HT-29 (cell line): Measurements from ENCODE around the gene DYNC2LI1. TPM values are rescaled to one million over a fixed set of nuclear protein-coding genes. Genes with fewer than 3 reads are reported as not detected.

Experiments
- DNase-seq: peaks from one replicate; pipeline ENCODE4 v3.0.0-alpha.2; 2015; ENCODE audit warnings: low spot score
- small RNA-seq: library from RNA; depleted of rRNA; stranded (forward); fragments of <200 nt; gene quantifications from one replicate; pipeline ENCODE3, GENCODE V24; 2014
- total RNA-seq: library from RNA; depleted of rRNA; stranded (reverse); fragments of >200 nt; shearing (Covaris generic); gene quantifications from 2 replicates; pipeline ENCODE4 v1.2.3, GENCODE V29; 2014; rRNA removed

DYNC2LI1 gene
- total RNA-seq, 1 experiment from 2014 or later = 9.7 TPM

DNA sequence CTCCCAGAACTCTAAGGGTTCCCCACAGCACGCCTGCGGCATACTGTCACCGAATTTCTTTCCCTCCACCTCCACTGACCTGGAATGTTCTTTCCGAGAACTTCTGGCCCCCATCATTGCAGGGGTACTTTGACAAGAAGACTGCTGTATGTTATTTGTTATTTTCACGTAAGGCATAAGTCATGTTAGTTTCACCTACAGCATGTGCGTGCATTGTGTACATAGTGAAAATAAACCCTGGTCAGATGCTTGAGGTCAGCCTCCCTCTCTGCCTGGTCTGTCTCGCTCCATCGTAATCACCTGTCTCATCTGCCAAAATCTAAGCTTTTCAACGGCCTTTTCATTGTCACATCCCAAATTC is 69.0 kb downstream of the DYNC2LI1 start:
- no peak for DNase-seq

GRCh38 chr2:43845181-43845580 is 71.3 kb downstream of the DYNC2LI1 start:
- DNase-seq = no peak

DNA sequence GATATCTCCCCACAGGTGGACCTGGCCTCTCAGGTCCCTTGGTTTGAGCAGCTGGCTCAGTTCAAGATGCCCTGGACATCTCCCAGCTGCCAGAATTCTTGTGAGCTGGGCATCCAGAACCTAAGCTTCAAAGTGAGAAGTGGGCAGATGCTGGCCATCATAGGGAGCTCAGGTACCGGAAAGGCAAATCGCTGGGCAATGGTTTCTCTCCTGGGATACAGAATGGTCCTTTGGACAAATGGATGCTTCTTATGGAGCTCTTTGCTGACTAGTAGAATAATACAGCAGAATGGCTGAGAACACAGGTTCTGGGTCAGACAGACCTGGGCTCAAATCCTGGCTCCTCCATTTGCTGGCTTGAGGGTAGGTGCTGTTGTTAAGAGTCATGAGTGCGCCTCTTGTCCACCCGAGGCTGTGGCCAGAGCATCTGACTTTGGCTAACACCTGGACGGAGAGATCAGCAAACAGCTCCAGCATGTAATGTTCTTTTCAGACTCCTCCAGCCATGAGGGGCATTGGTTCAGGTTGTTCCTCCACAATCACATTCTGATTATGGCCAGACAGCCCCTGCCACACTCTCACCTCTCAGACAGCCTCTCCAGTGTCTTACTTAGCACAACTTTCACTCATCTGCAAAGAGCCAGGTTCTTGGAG is 72.4 kb downstream of the DYNC2LI1 start:
- DNase-seq = no peak

GRCh38 chr2:43848214-43848613 is 74.4 kb downstream of the DYNC2LI1 start:
- peak; percentile 3 for DNase-seq

- DNase-seq = no peak
These were observed 77.5 kb downstream of the DYNC2LI1 start for GRCh38 chr2:43851011-43851980.

DNA sequence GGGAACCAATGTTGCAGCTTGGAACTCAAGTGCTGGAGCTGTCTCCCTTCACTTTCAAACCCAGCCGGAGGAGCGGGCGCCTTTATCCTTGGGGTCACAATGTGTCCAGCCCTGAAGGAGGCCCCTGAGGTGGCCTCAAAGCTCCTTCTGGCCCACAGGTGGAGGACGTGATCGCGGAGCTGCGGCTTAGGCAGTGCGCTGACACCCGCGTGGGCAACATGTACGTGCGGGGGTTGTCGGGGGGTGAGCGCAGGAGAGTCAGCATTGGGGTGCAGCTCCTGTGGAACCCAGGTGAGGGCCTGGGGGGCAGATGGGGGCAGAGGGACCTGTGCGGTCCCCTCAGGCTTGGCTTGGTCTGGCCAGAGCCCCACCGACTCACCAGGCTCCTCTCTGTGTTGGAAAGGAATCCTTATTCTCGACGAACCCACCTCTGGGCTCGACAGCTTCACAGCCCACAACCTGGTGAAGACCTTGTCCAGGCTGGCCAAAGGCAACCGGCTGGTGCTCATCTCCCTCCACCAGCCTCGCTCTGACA is 78.4 kb downstream of the DYNC2LI1 start:
- DNase-seq = no peak

GRCh38 chr2:43853141-43854081 is 79.6 kb downstream of the DYNC2LI1 start:
- no peak for DNase-seq

GRCh38 chr2:43854671-43855070 is 80.8 kb downstream of the DYNC2LI1 start:
- no peak for DNase-seq

DNA sequence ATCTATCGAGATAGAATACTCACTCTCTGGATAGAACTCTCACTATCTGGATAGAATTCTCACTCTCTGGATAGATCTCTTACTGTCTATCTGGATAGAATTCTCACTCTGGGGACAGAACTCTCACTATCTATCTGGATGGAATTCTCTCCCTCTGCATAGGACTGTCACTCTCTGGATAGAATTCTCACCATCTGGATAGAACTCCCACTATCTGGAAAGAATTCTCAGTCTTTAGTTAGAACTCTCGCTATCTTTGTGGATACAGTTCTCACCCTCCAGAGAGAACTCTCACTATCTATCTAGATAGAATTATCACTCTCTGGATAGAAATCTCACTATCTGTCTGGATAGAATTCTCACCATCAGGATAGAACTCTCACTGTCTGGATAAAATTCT is 81.5 kb downstream of the DYNC2LI1 start:
- DNase-seq = no peak

Small RNAs within 50 kb of the gene (small RNA-seq; reads per million reads assigned to genes)
- gene RN7SKP66 = not detected

Other genes starting within 250 kb of the DYNC2LI1 start
- 22.0 and 28.7 TPM in 2 replicates for gene THADA, start 178.0 kb upstream of the DYNC2LI1 start, total RNA-seq
- 1.5 and 3.8 TPM in 2 replicates for gene PLEKHH2, start 136.8 kb upstream of the DYNC2LI1 start, total RNA-seq
- 0.78 and 1.4 TPM in 2 replicates for gene C1GALT1C1L, start 97.6 kb upstream of the DYNC2LI1 start, total RNA-seq
- gene ABCG5, start 64.8 kb downstream of the DYNC2LI1 start, total RNA-seq = not detected in 2 replicates
- not detected in 2 replicates for gene ABCG8, start 64.9 kb downstream of the DYNC2LI1 start, total RNA-seq
- gene LRPPRC, start 221.9 kb downstream of the DYNC2LI1 start, total RNA-seq = 49.3 and 53.9 TPM in 2 replicates